BLaER1 treated with 17β-estradiol and CSF1 and Interleukin-3, amounts not matched to agents 10 nM and 100 nM (cell line): ENCODE results near the gene RGS7.
"Not testable (repeated sequence)": the region's sequence is repeated elsewhere in the genome, so short reads cannot be mapped to it uniquely, and the experiment has no call there.

Experiments
- H3K27ac ChIP-seq, 11 experiments: shearing (Covaris generic); formaldehyde crosslinking; 2 replicates each; pipeline ENCODE4 v1.8.1; 2022
- H3K27me3 ChIP-seq, 11 experiments: shearing (Covaris generic); formaldehyde crosslinking; 2 replicates each; pipeline ENCODE4 v1.8.1; 2022
- H3K36me3 ChIP-seq, 11 experiments: shearing (Covaris generic); formaldehyde crosslinking; 2 replicates each; pipeline ENCODE4 v1.8.1; 2022
- H3K4me1 ChIP-seq, 10 experiments: shearing (Covaris generic); formaldehyde crosslinking; 2 replicates each; pipeline ENCODE4 v1.8.1; 2022
- H3K4me2 ChIP-seq, 11 experiments: shearing (Covaris generic); formaldehyde crosslinking; 2 replicates each; pipeline ENCODE4 v1.8.1; 2022
- H3K4me3 ChIP-seq, 10 experiments: shearing (Covaris generic); formaldehyde crosslinking; 2 replicates each; pipeline ENCODE4 v1.8.1; 2022
- H3K9ac ChIP-seq, 11 experiments: shearing (Covaris generic); formaldehyde crosslinking; 2 replicates each; pipeline ENCODE4 v1.8.1; 2022
- H3K9me3 ChIP-seq, 11 experiments: shearing (Covaris generic); formaldehyde crosslinking; replicated peaks in 1 of 11; 2 replicates each; pipeline ENCODE4 v1.8.1; 2022
- H4K20me1 ChIP-seq, 11 experiments: shearing (Covaris generic); formaldehyde crosslinking; 2 replicates each; pipeline ENCODE4 v1.8.1; 2022
- Cebpa-rat ChIP-seq, 11 experiments: shearing (Covaris generic); IDR thresholded peaks; 2 replicates each; pipeline ENCODE4 v1.8.1; 2022

RGS7 gene

GRCh38 chr1:240758296-240758695 is 598.7 kb downstream of the RGS7 start:
- Histone ChIP-seq H3K36me3 (no peaks in the 10 kb centered on the region), H3K27ac (no peak overlapping the region), H3K4me2 (no peak overlapping the region), H3K4me3 (no peak overlapping the region), H3K4me1 (no peaks in the 10 kb centered on the region), H3K9me3 (peaks cover 0 to 14% (median 5%) of the 10 kb centered on the region in 11 experiments; a peak in 7 of 22 replicates), H3K27me3 (no peaks in the 10 kb centered on the region), H3K9ac (no peak overlapping the region), H4K20me1 (no peaks in the 10 kb centered on the region)
- TF ChIP-seq Cebpa-rat (IDR thresholded peaks at IDR 0.05) = no peak

GRCh38 chr1:240747907-240748306 is 609.1 kb downstream of the RGS7 start:
- no peak overlapping the region for H3K27ac ChIP-seq
- H3K4me3 ChIP-seq = no peak overlapping the region
- no peak overlapping the region for H3K4me2 ChIP-seq
- H4K20me1 ChIP-seq = no peaks in the 10 kb centered on the region
- H3K4me1 ChIP-seq = no peaks in the 10 kb centered on the region
- H3K9ac ChIP-seq = no peak overlapping the region
- no peaks in the 10 kb centered on the region for H3K27me3 ChIP-seq
- no peaks in the 10 kb centered on the region for H3K36me3 ChIP-seq
- TF ChIP-seq Cebpa-rat (IDR thresholded peaks at IDR 0.05) = no peak
- H3K9me3 ChIP-seq = no peaks in the 10 kb centered on the region

GRCh38 chr1:240743705-240744104 is 613.3 kb downstream of the RGS7 start:
- no peaks in the 10 kb centered on the region for H3K36me3 ChIP-seq
- no peaks in the 10 kb centered on the region for H3K4me1 ChIP-seq
- no peaks in the 10 kb centered on the region for H3K9me3 ChIP-seq
- H3K4me3 ChIP-seq = no peak overlapping the region
- H3K4me2 ChIP-seq = no peak overlapping the region
- no peak overlapping the region for H3K27ac ChIP-seq
- H3K27me3 ChIP-seq = no peaks in the 10 kb centered on the region
- H4K20me1 ChIP-seq = no peaks in the 10 kb centered on the region
- no peak overlapping the region for H3K9ac ChIP-seq
- TF ChIP-seq Cebpa-rat (IDR thresholded peaks at IDR 0.05) = no peak

GRCh38 chr1:240739754-240740153 is 617.3 kb downstream of the RGS7 start:
- Histone ChIP-seq H3K9ac (no peak overlapping the region), H3K4me1 (no peaks in the 10 kb centered on the region), H4K20me1 (no peaks in the 10 kb centered on the region), H3K9me3 (no peaks in the 10 kb centered on the region), H3K36me3 (no peaks in the 10 kb centered on the region), H3K4me2 (no peak overlapping the region), H3K27ac (no peak overlapping the region), H3K4me3 (no peak overlapping the region), H3K27me3 (no peaks in the 10 kb centered on the region)
- TF ChIP-seq Cebpa-rat (IDR thresholded peaks at IDR 0.05) = no peak

GRCh38 chr1:240739139-240739538 is 617.9 kb downstream of the RGS7 start:
- H4K20me1 ChIP-seq = no peaks in the 10 kb centered on the region
- TF ChIP-seq Cebpa-rat (IDR thresholded peaks at IDR 0.05) = no peak
- H3K27ac ChIP-seq = no peak overlapping the region
- H3K9ac ChIP-seq = no peak overlapping the region
- no peak overlapping the region for H3K4me3 ChIP-seq
- H3K27me3 ChIP-seq = no peaks in the 10 kb centered on the region
- H3K4me1 ChIP-seq = no peaks in the 10 kb centered on the region
- H3K4me2 ChIP-seq = no peak overlapping the region
- no peaks in the 10 kb centered on the region for H3K9me3 ChIP-seq
- H3K36me3 ChIP-seq = no peaks in the 10 kb centered on the region

GRCh38 chr1:240737766-240738265 is 619.2 kb downstream of the RGS7 start:
- Histone ChIP-seq H3K27ac (no peak overlapping the region), H3K4me1 (no peaks in the 10 kb centered on the region), H3K4me3 (no peak overlapping the region), H3K9me3 (no peaks in the 10 kb centered on the region), H3K4me2 (no peak overlapping the region), H3K36me3 (no peaks in the 10 kb centered on the region), H3K9ac (no peak overlapping the region), H3K27me3 (no peaks in the 10 kb centered on the region), H4K20me1 (no peaks in the 10 kb centered on the region)
- TF ChIP-seq Cebpa-rat (IDR thresholded peaks at IDR 0.05) = no peak

GRCh38 chr1:240737298-240737697 is 619.7 kb downstream of the RGS7 start:
- H4K20me1 ChIP-seq = no peaks in the 10 kb centered on the region
- no peak overlapping the region for H3K9ac ChIP-seq
- no peak overlapping the region for H3K4me2 ChIP-seq
- H3K27me3 ChIP-seq = no peaks in the 10 kb centered on the region
- H3K36me3 ChIP-seq = no peaks in the 10 kb centered on the region
- TF ChIP-seq Cebpa-rat (IDR thresholded peaks at IDR 0.05) = no peak
- H3K9me3 ChIP-seq = no peaks in the 10 kb centered on the region
- no peaks in the 10 kb centered on the region for H3K4me1 ChIP-seq
- no peak overlapping the region for H3K27ac ChIP-seq
- no peak overlapping the region for H3K4me3 ChIP-seq

- not testable (repeated sequence) for H3K4me2 ChIP-seq, H4K20me1 ChIP-seq, H3K4me1 ChIP-seq, H3K9me3 ChIP-seq, H3K9ac ChIP-seq, H3K27me3 ChIP-seq, H3K27ac ChIP-seq, H3K36me3 ChIP-seq, H3K4me3 ChIP-seq
Measured at GRCh38 chr1:240734705-240735104, 622.3 kb downstream of the RGS7 start.

GRCh38 chr1:240734001-240734400 is 623.0 kb downstream of the RGS7 start:
- Histone ChIP-seq H3K27ac (no peak overlapping the region), H3K4me2 (no peak overlapping the region), H3K4me1 (no peaks in the 10 kb centered on the region), H3K9ac (no peak overlapping the region), H3K27me3 (no peaks in the 10 kb centered on the region), H3K36me3 (no peaks in the 10 kb centered on the region), H4K20me1 (no peaks in the 10 kb centered on the region), H3K4me3 (no peak overlapping the region), H3K9me3 (peaks cover 0 to 9% (median 0%) of the 10 kb centered on the region in 11 experiments; a peak in 1 of 22 replicates)
- TF ChIP-seq Cebpa-rat (IDR thresholded peaks at IDR 0.05) = no peak

GRCh38 chr1:240732390-240732789 is 624.6 kb downstream of the RGS7 start:
- no peak overlapping the region for H3K4me3 ChIP-seq
- H3K9ac ChIP-seq = no peak overlapping the region
- H3K27ac ChIP-seq = no peak overlapping the region
- no peaks in the 10 kb centered on the region for H3K4me1 ChIP-seq
- no peaks in the 10 kb centered on the region for H3K36me3 ChIP-seq
- H3K4me2 ChIP-seq = no peak overlapping the region
- no peaks in the 10 kb centered on the region for H4K20me1 ChIP-seq
- peaks cover 0 to 11% (median under 1%) of the 10 kb centered on the region in 11 experiments; a peak in 10 of 22 replicates for H3K9me3 ChIP-seq
- H3K27me3 ChIP-seq = no peaks in the 10 kb centered on the region
- no peak for TF ChIP-seq Cebpa-rat (IDR thresholded peaks at IDR 0.05)
